ENCODE measurements around the gene ARL5C.

The ARL5C gene

DNA sequence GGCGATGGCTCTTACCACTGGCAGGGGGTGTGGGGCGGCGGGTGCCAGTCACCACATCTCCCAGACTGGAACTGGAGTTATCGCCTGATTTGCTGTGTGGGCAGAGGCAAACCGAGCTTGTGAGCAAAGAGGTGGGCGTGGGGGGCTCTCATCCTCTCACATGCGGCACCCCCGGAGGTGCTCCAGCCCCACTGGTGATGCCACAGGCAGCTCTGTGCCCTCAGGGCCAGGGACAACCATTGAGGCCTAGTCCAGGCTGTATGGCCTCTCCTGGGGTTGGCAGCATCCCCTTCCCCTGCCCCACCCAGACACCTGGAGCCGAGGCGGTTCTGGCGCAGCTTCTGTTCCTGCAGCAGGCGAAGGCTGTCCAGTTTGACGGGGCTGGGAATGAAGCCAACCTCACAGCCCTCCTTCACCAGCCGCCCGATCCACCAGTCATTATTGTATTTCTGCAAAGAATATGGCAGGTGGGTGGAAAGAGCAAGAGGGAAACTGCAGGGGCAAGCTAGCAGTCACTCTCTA, 20.6 kb upstream of the ARL5C start:
- no peaks in the 10 kb centered on the region for H3K9me2 ChIP-seq (replicated peaks; ENCODE audit: insufficient read depth, low read length)
- no peaks in the 10 kb centered on the region for H3K27me3 ChIP-seq (ENCODE audit: low read length)
- H3K36me3 ChIP-seq (ENCODE audit: low read length), result no peaks in the 10 kb centered on the region
- no peaks in the 10 kb centered on the region for H3F3A ChIP-seq (ENCODE audit: insufficient read depth)
- H3K9me3 ChIP-seq (ENCODE audit: insufficient read depth, low read length), result no peaks in the 10 kb centered on the region
- no peak overlapping the region for H3K27ac ChIP-seq (ENCODE audit: low read depth, low read length)
- no peaks in the 10 kb centered on the region for H3K79me2 ChIP-seq (ENCODE audit: insufficient read depth, low read length)
- no peak overlapping the region for H3K4me3 ChIP-seq (ENCODE audit: insufficient read depth, low read length, poor library complexity, severe bottlenecking)
- H4K20me1 ChIP-seq (ENCODE audit: low read depth, low read length), result no peaks in the 10 kb centered on the region
- H3K9ac ChIP-seq (ENCODE audit: low read length), result no peak overlapping the region
- TF ChIP-seq CTCF (IDR thresholded peaks at IDR 0.05; ENCODE audit: insufficient read depth, low read length, poor library complexity, severe bottlenecking) (no peak), EZH2phosphoT487 (conservative IDR thresholded peaks at IDR 0.05; ENCODE audit: low read length) (no peak)
- H2AFZ ChIP-seq (ENCODE audit: low read depth, low read length, severe bottlenecking), result no peak overlapping the region
- no peak overlapping the region for H3K4me2 ChIP-seq (ENCODE audit: low read depth, low read length, poor library complexity, severe bottlenecking)

DNA sequence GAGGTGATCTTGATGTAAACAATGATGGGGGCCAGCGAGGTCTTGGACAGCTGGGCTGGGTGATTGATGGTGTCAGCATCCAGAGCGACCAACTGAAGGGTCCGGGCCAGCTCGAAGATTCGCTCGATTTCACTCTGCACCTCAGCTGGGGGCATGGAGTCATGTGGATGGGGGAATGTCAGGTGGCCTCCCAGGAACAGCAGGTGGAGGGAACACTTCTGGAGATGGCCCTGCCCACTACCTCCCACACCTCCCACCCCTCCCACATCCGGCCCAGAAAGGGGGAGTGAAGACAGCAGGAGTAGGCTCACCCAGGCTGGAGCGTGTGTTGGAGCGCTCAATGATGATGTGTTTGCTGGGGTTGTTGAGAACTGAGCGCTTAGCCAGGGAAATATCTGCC, 17.8 kb upstream of the ARL5C start:
- TF ChIP-seq EZH2phosphoT487 (conservative IDR thresholded peaks at IDR 0.05; ENCODE audit: low read length) (no peak), CTCF (IDR thresholded peaks at IDR 0.05; ENCODE audit: insufficient read depth, low read length, poor library complexity, severe bottlenecking) (no peak)
- H3K4me2 ChIP-seq (ENCODE audit: low read depth, low read length, poor library complexity, severe bottlenecking), result no peak overlapping the region
- no peaks in the 10 kb centered on the region for H3K79me2 ChIP-seq (ENCODE audit: insufficient read depth, low read length)
- H3K36me3 ChIP-seq (ENCODE audit: low read length), result no peaks in the 10 kb centered on the region; the same call in 1 of the 2 replicates
- H3K27me3 ChIP-seq (ENCODE audit: low read length), result no peaks in the 10 kb centered on the region
- no peaks in the 10 kb centered on the region for H3K9me2 ChIP-seq (replicated peaks; ENCODE audit: insufficient read depth, low read length)
- no peaks in the 10 kb centered on the region for H4K20me1 ChIP-seq (ENCODE audit: low read depth, low read length)
- no peak overlapping the region for H3K4me3 ChIP-seq (ENCODE audit: insufficient read depth, low read length, poor library complexity, severe bottlenecking)
- H2AFZ ChIP-seq (ENCODE audit: low read depth, low read length, severe bottlenecking), result no peak overlapping the region
- no peaks in the 10 kb centered on the region for H3K9me3 ChIP-seq (ENCODE audit: insufficient read depth, low read length)
- no peak overlapping the region for H3K9ac ChIP-seq (ENCODE audit: low read length)
- no peaks in the 10 kb centered on the region for H3F3A ChIP-seq (ENCODE audit: insufficient read depth)
- no peak overlapping the region for H3K27ac ChIP-seq (ENCODE audit: low read depth, low read length)

- Histone ChIP-seq H2AFZ (ENCODE audit: low read depth, low read length, severe bottlenecking) (no peak overlapping the region), H3K9ac (ENCODE audit: low read length) (no peak overlapping the region), H4K20me1 (ENCODE audit: low read depth, low read length) (no peaks in the 10 kb centered on the region), H3K36me3 (ENCODE audit: low read length) (no peaks in the 10 kb centered on the region; the same call in 1 of the 2 replicates), H3K27me3 (ENCODE audit: low read length) (no peaks in the 10 kb centered on the region), H3K79me2 (ENCODE audit: insufficient read depth, low read length) (no peaks in the 10 kb centered on the region), H3F3A (ENCODE audit: insufficient read depth) (no peaks in the 10 kb centered on the region), H3K9me2 (replicated peaks; ENCODE audit: insufficient read depth, low read length) (no peaks in the 10 kb centered on the region), H3K9me3 (ENCODE audit: insufficient read depth, low read length) (no peaks in the 10 kb centered on the region), H3K4me3 (ENCODE audit: insufficient read depth, low read length, poor library complexity, severe bottlenecking) (no peak overlapping the region), H3K27ac (ENCODE audit: low read depth, low read length) (no peak overlapping the region), H3K4me2 (ENCODE audit: low read depth, low read length, poor library complexity, severe bottlenecking) (no peak overlapping the region)
- no peak for TF ChIP-seq EZH2phosphoT487 (conservative IDR thresholded peaks at IDR 0.05; ENCODE audit: low read length)
- no peak for TF ChIP-seq CTCF (IDR thresholded peaks at IDR 0.05; ENCODE audit: insufficient read depth, low read length, poor library complexity, severe bottlenecking)
These were observed 17.1 kb upstream of the ARL5C start for GRCh38 chr17:39183045-39183444.

All from SU-DHL-6 (cell line).